ENCODE results near the gene RSPH1.
A peak's percentile ranks its signal among the peaks of the same experiment; 100 is the strongest.

The RSPH1 gene

GRCh38 chr21:42495765-42496119, 282 bp downstream of the RSPH1 start:
- Histone ChIP-seq H2AFZ (ENCODE audit: insufficient read depth, low read length, poor library complexity) (peak overlapping the region; percentile 85), H2BK120ac (ENCODE audit: insufficient read depth, low read length, poor library complexity) (no peak overlapping the region), H4K91ac (ENCODE audit: low read depth, low read length) (no peak overlapping the region), H2BK12ac (ENCODE audit: low read length) (no peak overlapping the region), H3K79me1 (ENCODE audit: low read length) (no peaks in the 10 kb centered on the region), H2AK5ac (ENCODE audit: low read length) (no peak overlapping the region), H3K23ac (ENCODE audit: low read length) (no peak overlapping the region), H3K36me3 (ENCODE audit: control insufficient read depth in 1 of 2, insufficient read depth in 2 of 2, low read length in 2 of 2) (no peaks in the 10 kb centered on the region), H3K14ac (ENCODE audit: low read length) (no peak overlapping the region), H3K9me3 (ENCODE audit: insufficient read depth, low read depth, low read length) (no peaks in the 10 kb centered on the region), H3K27ac (ENCODE audit: low read depth, low read length) (no peak overlapping the region), H3K9ac (ENCODE audit: low read length) (no peak overlapping the region), H3K4me3 (ENCODE audit: low read depth, low read length) (peak overlapping the region; percentile 76), H3K4me1 (ENCODE audit: control insufficient read depth in 1 of 2, insufficient read depth in 2 of 2, low read length in 2 of 2) (peaks cover 4 to 11% of the 10 kb centered on the region in 2 experiments), H3K27me3 (ENCODE audit: insufficient read depth, low read length) (no peaks in the 10 kb centered on the region), H3K79me2 (ENCODE audit: control insufficient read depth, insufficient read depth, low read length, poor library complexity) (no peaks in the 10 kb centered on the region), H3K4ac (ENCODE audit: low read depth, low read length) (no peak overlapping the region), H3K4me2 (ENCODE audit: low read length) (peak overlapping the region; percentile 100), H3K18ac (ENCODE audit: low read length) (no peak overlapping the region), H4K8ac (ENCODE audit: low read depth, low read length) (peak overlapping the region; percentile 18), H2BK5ac (ENCODE audit: low read depth, low read length, poor library complexity) (no peak overlapping the region), H4K12ac (ENCODE audit: low read depth, low read length) (no peak overlapping the region)
- DNase-seq = peak; percentile 35 to 51
- WGBS (ENCODE audit: extremely low coverage, insufficient coverage, insufficient read length) = no CpG with 5 or more reads among the region's 18 CpGs

DNA sequence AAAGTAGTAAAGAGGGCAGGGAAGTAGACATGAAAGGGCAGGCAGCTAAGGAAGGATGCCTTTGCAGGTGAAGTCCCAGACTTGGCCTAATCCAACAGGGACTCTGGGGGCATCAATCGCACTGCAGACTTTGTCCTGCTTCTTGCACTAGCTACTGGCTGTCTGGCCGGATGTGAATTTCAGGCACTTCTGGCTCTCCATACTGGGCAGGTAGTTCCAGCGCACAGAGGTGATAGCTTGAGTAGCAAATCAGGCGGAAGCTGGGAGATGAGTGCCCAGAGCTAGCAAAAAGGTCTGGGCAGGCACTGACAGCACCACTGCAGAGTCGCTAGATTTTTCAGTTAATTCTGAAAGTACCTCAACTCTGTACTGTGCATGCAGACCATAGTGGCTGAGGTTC, 997 bp downstream of the RSPH1 start:
- H2AFZ ChIP-seq (ENCODE audit: insufficient read depth, low read length, poor library complexity) = no peak overlapping the region
- no peak overlapping the region for H3K4me3 ChIP-seq (ENCODE audit: low read depth, low read length)
- no peaks in the 10 kb centered on the region for H3K36me3 ChIP-seq (ENCODE audit: control insufficient read depth in 1 of 2, insufficient read depth in 2 of 2, low read length in 2 of 2)
- no peak overlapping the region for H2BK120ac ChIP-seq (ENCODE audit: insufficient read depth, low read length, poor library complexity)
- H3K4me2 ChIP-seq (ENCODE audit: low read length) = no peak overlapping the region
- no peak overlapping the region for H4K91ac ChIP-seq (ENCODE audit: low read depth, low read length)
- no CpG with 5 or more reads among the region's 5 CpGs for WGBS (ENCODE audit: extremely low coverage, insufficient coverage, insufficient read length)
- H3K4me1 ChIP-seq (ENCODE audit: control insufficient read depth in 1 of 2, insufficient read depth in 2 of 2, low read length in 2 of 2) = peaks cover 4 to 11% of the 10 kb centered on the region in 2 experiments
- H3K23ac ChIP-seq (ENCODE audit: low read length) = no peak overlapping the region
- no peaks in the 10 kb centered on the region for H3K9me3 ChIP-seq (ENCODE audit: insufficient read depth, low read depth, low read length)
- H3K79me2 ChIP-seq (ENCODE audit: control insufficient read depth, insufficient read depth, low read length, poor library complexity) = no peaks in the 10 kb centered on the region
- no peaks in the 10 kb centered on the region for H3K79me1 ChIP-seq (ENCODE audit: low read length)
- H3K18ac ChIP-seq (ENCODE audit: low read length) = no peak overlapping the region
- no peak for DNase-seq
- no peak overlapping the region for H3K27ac ChIP-seq (ENCODE audit: low read depth, low read length)
- H4K8ac ChIP-seq (ENCODE audit: low read depth, low read length) = no peak overlapping the region
- H2AK5ac ChIP-seq (ENCODE audit: low read length) = no peak overlapping the region
- H4K12ac ChIP-seq (ENCODE audit: low read depth, low read length) = no peak overlapping the region
- no peak overlapping the region for H3K9ac ChIP-seq (ENCODE audit: low read length)
- no peak overlapping the region for H3K14ac ChIP-seq (ENCODE audit: low read length)
- H3K4ac ChIP-seq (ENCODE audit: low read depth, low read length) = no peak overlapping the region
- H2BK12ac ChIP-seq (ENCODE audit: low read length) = no peak overlapping the region
- no peak overlapping the region for H2BK5ac ChIP-seq (ENCODE audit: low read depth, low read length, poor library complexity)
- no peaks in the 10 kb centered on the region for H3K27me3 ChIP-seq (ENCODE audit: insufficient read depth, low read length)

DNA sequence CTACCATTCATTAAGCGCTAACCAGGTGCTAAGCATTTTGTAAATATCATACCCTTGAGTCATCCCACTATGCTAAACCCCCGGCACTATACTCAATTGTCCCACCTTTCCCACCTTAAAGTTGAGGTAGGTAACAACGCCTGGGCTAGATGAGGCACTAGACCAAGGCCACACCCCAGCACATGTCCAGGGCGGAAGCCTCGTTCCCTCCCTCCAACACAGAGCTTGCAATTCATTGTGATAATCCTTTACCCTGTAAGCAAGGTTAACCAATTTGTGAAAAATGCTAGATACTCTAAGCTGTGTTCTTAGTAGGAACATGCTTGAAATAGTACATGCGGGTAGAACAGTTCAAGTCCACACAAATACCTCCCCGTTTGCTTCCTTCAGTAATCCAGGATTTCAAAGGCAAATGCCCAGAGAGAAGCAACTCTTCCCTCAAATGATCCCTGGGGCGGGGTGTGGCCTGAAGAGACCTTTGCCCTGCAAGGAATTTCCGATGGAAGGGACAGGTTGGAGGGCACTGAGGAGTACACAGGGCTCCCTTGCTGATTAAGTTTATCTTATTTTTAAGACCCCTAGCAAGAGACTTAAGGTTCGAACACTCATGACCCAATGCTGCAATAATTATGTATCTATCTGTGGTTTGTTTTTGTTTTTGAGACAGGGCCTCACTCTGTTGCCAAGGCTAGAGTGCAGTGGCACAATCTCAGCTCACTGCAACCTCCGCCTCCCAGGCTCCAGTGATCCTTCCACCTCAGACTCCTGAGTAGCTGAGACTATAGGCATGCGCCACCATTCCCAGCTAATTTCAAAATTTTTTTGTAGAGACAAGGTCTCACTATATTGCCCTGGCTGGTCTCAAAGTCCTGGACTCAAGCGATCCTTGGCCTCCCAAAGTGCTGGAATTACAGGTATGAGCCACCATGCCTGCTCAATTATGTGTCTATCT, 2.6 kb downstream of the RSPH1 start:
- H3K4me2 ChIP-seq (ENCODE audit: low read length) = no peak overlapping the region
- H4K12ac ChIP-seq (ENCODE audit: low read depth, low read length) = no peak overlapping the region
- no peak overlapping the region for H4K91ac ChIP-seq (ENCODE audit: low read depth, low read length)
- no peak overlapping the region for H2AFZ ChIP-seq (ENCODE audit: insufficient read depth, low read length, poor library complexity)
- no peak overlapping the region for H3K14ac ChIP-seq (ENCODE audit: low read length)
- H3K4me3 ChIP-seq (ENCODE audit: low read depth, low read length) = no peak overlapping the region
- H3K23ac ChIP-seq (ENCODE audit: low read length) = no peak overlapping the region
- H3K18ac ChIP-seq (ENCODE audit: low read length) = no peak overlapping the region
- H3K79me1 ChIP-seq (ENCODE audit: low read length) = no peaks in the 10 kb centered on the region
- no peak overlapping the region for H3K9ac ChIP-seq (ENCODE audit: low read length)
- H2BK12ac ChIP-seq (ENCODE audit: low read length) = no peak overlapping the region
- no peak overlapping the region for H2BK120ac ChIP-seq (ENCODE audit: insufficient read depth, low read length, poor library complexity)
- peak; percentile 77 to 92 for DNase-seq
- H3K79me2 ChIP-seq (ENCODE audit: control insufficient read depth, insufficient read depth, low read length, poor library complexity) = no peaks in the 10 kb centered on the region
- H3K27ac ChIP-seq (ENCODE audit: low read depth, low read length) = no peak overlapping the region
- H3K36me3 ChIP-seq (ENCODE audit: control insufficient read depth in 1 of 2, insufficient read depth in 2 of 2, low read length in 2 of 2) = no peaks in the 10 kb centered on the region
- H3K27me3 ChIP-seq (ENCODE audit: insufficient read depth, low read length) = no peaks in the 10 kb centered on the region
- H3K4ac ChIP-seq (ENCODE audit: low read depth, low read length) = no peak overlapping the region
- H3K4me1 ChIP-seq (ENCODE audit: control insufficient read depth in 1 of 2, insufficient read depth in 2 of 2, low read length in 2 of 2) = peaks cover 4 to 11% of the 10 kb centered on the region in 2 experiments
- WGBS (ENCODE audit: extremely low coverage, insufficient coverage, insufficient read length) = no CpG with 5 or more reads among the region's 13 CpGs
- H3K9me3 ChIP-seq (ENCODE audit: insufficient read depth, low read depth, low read length) = peaks cover 2% of the 10 kb centered on the region
- H2BK5ac ChIP-seq (ENCODE audit: low read depth, low read length, poor library complexity) = no peak overlapping the region
- no peak overlapping the region for H2AK5ac ChIP-seq (ENCODE audit: low read length)
- H4K8ac ChIP-seq (ENCODE audit: low read depth, low read length) = no peak overlapping the region

GRCh38 chr21:42492201-42492600, 3.8 kb downstream of the RSPH1 start:
- Histone ChIP-seq H3K4me3 (ENCODE audit: low read depth, low read length) (no peak overlapping the region), H3K4me1 (ENCODE audit: control insufficient read depth in 1 of 2, insufficient read depth in 2 of 2, low read length in 2 of 2) (peaks cover 4 to 11% of the 10 kb centered on the region in 2 experiments), H4K12ac (ENCODE audit: low read depth, low read length) (no peak overlapping the region), H3K4ac (ENCODE audit: low read depth, low read length) (no peak overlapping the region), H3K27ac (ENCODE audit: low read depth, low read length) (no peak overlapping the region), H2AFZ (ENCODE audit: insufficient read depth, low read length, poor library complexity) (no peak overlapping the region), H3K36me3 (ENCODE audit: control insufficient read depth in 1 of 2, insufficient read depth in 2 of 2, low read length in 2 of 2) (no peaks in the 10 kb centered on the region), H2BK5ac (ENCODE audit: low read depth, low read length, poor library complexity) (no peak overlapping the region), H4K8ac (ENCODE audit: low read depth, low read length) (no peak overlapping the region), H3K4me2 (ENCODE audit: low read length) (no peak overlapping the region), H3K27me3 (ENCODE audit: insufficient read depth, low read length) (no peaks in the 10 kb centered on the region), H3K9me3 (ENCODE audit: insufficient read depth, low read depth, low read length) (peaks cover 2% of the 10 kb centered on the region), H3K9ac (ENCODE audit: low read length) (no peak overlapping the region), H2BK120ac (ENCODE audit: insufficient read depth, low read length, poor library complexity) (no peak overlapping the region), H2AK5ac (ENCODE audit: low read length) (no peak overlapping the region), H3K79me1 (ENCODE audit: low read length) (no peaks in the 10 kb centered on the region), H4K91ac (ENCODE audit: low read depth, low read length) (no peak overlapping the region), H3K79me2 (ENCODE audit: control insufficient read depth, insufficient read depth, low read length, poor library complexity) (no peaks in the 10 kb centered on the region), H3K18ac (ENCODE audit: low read length) (no peak overlapping the region), H3K23ac (ENCODE audit: low read length) (no peak overlapping the region), H3K14ac (ENCODE audit: low read length) (no peak overlapping the region), H2BK12ac (ENCODE audit: low read length) (no peak overlapping the region)
- DNase-seq = no peak
- WGBS (ENCODE audit: extremely low coverage, insufficient coverage, insufficient read length) = no CpG with 5 or more reads among the region's 8 CpGs

Data from trophoblast cell (in vitro differentiated cells and primary cell).